ENCODE data around the gene ALKBH3.

Gene ALKBH3

GRCh38 chr11:43923406-43924111 lies 42.9 kb downstream of the ALKBH3 start:
- no peak for DNase-seq

GRCh38 chr11:43924112-43924855 lies 43.7 kb downstream of the ALKBH3 start:
- DNase-seq, result no peak

DNA sequence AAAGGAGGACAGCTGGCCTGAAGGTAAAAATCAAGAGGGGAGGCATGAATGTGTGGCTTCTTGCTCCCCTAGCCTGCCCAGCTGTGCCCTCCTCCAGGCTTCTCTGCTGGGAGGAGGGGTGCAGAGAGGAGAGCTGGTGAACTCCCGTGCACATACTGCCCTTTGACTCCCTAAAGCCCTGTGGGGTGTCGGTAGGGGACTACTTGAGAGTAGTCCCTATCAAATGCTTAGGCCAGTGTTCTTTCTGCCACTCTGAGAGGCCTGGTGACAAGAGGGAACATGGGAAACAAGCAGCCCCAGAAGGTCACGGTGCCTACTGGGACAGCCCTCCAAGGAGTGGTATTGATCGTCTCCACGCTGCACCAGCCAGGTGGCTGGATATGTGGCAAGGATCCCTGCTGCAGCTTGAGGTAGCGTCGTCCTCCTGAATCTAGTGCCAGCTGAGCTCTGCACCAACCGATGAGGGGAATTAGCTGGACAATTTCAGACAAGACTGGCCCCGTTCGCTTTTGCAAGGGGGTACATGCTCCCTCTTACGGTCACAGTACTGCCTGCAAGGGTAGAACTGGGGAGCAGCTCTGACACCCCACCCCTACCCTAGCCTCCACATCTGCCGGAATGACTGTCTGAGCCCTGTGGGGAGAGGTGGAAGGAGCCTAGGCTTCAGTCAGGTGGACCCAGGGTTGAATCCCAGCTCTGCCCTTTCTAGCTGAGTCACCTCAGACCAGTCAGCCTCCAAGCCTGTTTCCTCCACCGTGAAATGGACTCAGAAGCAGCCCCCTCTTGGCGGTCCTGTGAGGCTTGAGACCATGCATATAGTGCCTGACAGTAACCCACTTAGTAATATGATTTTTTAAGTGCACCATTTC lies 44.7 kb downstream of the ALKBH3 start:
- no peak for DNase-seq

DNA sequence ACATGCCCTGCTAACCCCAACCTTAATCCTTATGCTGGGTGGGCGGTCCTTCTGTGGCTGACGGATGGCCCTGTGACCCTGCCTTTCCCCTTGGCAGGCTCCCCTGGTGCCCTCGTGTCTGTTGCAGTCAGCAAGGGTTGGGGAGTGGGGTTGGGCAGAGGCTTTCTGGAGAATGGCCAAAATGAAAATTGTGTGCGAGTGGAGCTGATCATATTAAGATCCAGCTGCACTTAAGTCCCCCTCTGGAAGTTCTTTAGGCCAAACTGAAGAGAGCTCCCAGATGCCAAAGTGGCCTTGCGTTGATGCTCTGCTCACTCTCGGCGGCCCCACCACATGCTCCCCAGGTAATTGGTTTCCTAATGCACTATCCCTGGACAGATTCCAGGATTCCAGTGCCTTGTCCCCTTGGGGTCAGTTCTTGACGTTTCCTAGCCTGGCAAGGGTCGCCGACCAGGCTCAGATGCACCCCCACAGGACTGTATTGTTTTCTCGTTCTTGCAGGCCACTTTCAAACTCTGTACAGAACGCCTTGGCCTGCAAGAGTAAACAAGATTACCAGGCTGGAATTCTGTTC lies 45.4 kb downstream of the ALKBH3 start:
- DNase-seq, result no peak

DNA sequence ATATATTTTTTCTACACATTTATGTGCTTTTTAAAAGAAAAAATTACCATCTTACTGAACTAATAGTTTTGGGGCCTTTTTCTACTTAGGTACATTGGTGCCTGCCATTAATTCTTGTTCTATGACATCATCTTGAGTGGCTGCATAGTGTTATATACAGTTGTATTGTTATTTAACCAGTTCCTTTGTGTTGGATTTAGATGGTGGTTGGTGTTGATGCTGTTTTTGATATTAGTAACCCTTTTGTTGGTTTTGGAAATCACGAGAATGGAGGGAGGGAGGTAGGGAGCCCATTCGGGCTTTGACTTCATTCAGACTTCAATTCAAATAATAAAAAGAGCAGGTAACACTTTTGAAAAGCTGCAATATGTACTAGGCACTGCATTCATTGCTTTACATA lies 46.4 kb downstream of the ALKBH3 start:
- no peak for DNase-seq

DNA sequence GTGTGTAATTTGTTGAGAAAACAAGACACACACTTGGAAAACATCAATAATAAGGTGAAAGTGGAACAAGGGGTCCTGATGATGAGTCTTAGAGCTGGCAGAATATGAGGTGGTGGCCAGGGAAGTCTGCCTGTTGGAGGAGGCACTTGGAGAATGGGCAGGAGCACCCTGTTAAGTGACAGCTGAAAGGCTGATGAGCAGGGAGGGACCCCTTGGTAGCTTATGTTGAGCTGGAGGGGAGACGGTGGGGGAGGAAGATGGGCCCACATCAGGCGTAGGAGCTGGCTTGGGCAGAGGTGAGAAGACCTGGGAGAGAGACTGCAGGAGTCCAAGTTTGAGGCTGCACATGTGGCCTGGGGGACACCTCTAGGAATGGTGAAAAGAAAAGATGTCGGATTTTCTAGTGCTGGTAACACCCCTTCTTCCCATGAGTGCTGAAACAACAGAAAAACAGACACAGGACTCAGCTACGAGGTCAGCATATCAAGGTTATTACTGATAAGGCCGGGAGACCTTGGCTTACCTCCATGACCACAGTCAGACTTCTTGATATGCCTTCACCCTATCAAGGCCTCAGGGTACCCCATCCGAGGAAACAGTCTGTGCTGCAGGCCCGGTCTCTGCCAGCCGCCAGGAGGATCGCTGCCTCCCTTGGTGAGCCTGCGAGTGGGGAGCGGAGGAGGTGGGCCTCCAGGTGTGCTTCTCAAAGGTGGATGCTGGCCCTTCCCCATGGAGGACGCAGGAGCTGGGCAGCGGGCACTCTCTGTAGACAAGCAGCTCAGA lies 47.5 kb downstream of the ALKBH3 start:
- no peak for DNase-seq

- no peak for DNase-seq
These were observed 48.1 kb downstream of the ALKBH3 start for GRCh38 chr11:43928721-43929120.

DNA sequence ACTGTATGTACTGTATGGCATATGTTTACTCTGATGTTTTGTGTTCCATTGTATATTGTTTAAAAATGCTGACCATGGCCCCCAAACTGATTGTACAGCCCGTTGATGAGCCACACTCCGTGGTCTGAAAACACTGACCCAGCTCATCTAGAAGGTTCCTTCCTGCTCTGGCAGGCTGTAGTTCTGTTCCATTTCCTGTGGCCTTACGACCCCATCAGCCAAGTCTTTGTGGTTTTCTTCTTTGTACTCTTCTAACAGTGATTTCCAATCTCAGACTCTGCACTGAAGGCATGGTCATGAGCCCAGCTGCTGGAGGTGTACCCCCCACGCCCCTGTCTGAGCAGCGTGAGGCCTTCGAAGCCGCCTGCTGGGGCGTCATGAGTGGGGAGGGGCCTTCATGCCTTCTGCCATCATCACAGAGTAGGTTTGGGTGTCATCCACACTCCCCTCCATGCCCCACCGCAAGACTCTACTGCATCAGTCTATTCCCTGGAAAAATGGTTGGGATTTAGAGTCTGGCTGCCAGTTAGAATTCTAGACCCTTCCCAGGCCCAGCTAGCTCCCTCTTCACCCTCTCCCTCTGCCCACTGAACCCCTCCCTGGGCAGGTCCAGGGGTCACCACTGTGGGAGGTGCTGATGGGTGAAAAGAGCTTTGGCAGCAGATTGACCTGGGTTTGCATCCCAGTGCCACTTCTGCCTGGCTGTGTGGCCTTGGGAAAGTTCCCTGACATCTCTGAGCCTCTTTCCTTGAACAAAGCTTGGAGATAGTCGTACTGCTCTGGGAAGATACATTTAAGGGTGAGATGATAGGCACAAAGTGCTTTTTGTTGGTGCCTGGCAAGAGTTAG lies 50.5 kb downstream of the ALKBH3 start:
- no peak for DNase-seq

- no peak for DNase-seq
These were observed 51.0 kb downstream of the ALKBH3 start for GRCh38 chr11:43931717-43932039.

GRCh38 chr11:43933226-43933607 lies 52.6 kb downstream of the ALKBH3 start:
- DNase-seq, result no peak

- DNase-seq, result no peak
These were observed 53.2 kb downstream of the ALKBH3 start for GRCh38 chr11:43933608-43934551.

- DNase-seq, result no peak
These were observed 54.2 kb downstream of the ALKBH3 start for GRCh38 chr11:43934601-43935423.

GRCh38 chr11:43935424-43935979 lies 54.9 kb downstream of the ALKBH3 start:
- DNase-seq, result no peak

- DNase-seq, result no peak
These were observed 55.4 kb downstream of the ALKBH3 start for GRCh38 chr11:43936076-43936475.

- no peak for DNase-seq
These were observed 57.1 kb downstream of the ALKBH3 start for GRCh38 chr11:43937434-43938411.

- DNase-seq, result no peak
These were observed 60.8 kb downstream of the ALKBH3 start for GRCh38 chr11:43941257-43941994.
